DND-41 (cell line): ENCODE measurements around the gene SLC25A36.
"Not testable (repeated sequence)": the region's sequence is repeated elsewhere in the genome, so short reads cannot be mapped to it uniquely, and the experiment has no call there.

ENCODE experiments used
- ATAC-seq: fragments of 200-7000 bp; cut with Tn5 transposase; 3 replicates; pipeline ENCODE4 v1.9.1; 2021; ENCODE audit warnings: low read depth; ENCODE audit not compliant: insufficient read depth
- DNase-seq: peaks from one replicate; pipeline ENCODE4 v3.0.0-alpha.2; 2020
- H2AFZ ChIP-seq: 2 replicates; pipeline ENCODE4 v1.6.0; 2012; ENCODE audit warnings: low read depth, low read length
- H3K27ac ChIP-seq: 2 replicates; pipeline ENCODE4 v1.5.1; 2012; ENCODE audit warnings: low read length, inconsistent platforms
- H3K27me3 ChIP-seq: fragments of 200-600 bp; sonication (generic); 2 replicates; pipeline ENCODE4 v1.6.0; 2012; ENCODE audit warnings: low read length, mild to moderate bottlenecking, inconsistent platforms; ENCODE audit not compliant: insufficient read depth, poor library complexity
- H3K36me3 ChIP-seq: 2 replicates; pipeline ENCODE4 v1.5.1; 2012; ENCODE audit warnings: low read length, inconsistent platforms; ENCODE audit not compliant: insufficient read depth
- H3K4me1 ChIP-seq: 2 replicates; pipeline ENCODE4 v1.5.1; 2012; ENCODE audit warnings: mild to moderate bottlenecking, low read length; ENCODE audit not compliant: insufficient read depth
- H3K4me2 ChIP-seq: 2 replicates; pipeline ENCODE4 v1.6.0; 2012; ENCODE audit warnings: mild to moderate bottlenecking, moderate library complexity, low read length, inconsistent platforms; ENCODE audit not compliant: insufficient read depth
- H3K4me3 ChIP-seq, 2 experiments: fragments of 200-600 bp in 1 of 2; shearing (Covaris generic) in 1 of 2; 2 replicates each; pipeline ENCODE4 v1.5.1; 2012 to 2016; ENCODE audit warnings: inconsistent platforms in 2 of 2, low read length in 2 of 2, mild to moderate bottlenecking in 2 of 2, low read depth in 1 of 2, moderate library complexity in 1 of 2
- H3K79me2 ChIP-seq: 2 replicates; pipeline ENCODE4 v1.6.0; 2012; ENCODE audit warnings: low read length, inconsistent platforms; ENCODE audit not compliant: insufficient read depth
- H3K9ac ChIP-seq: 2 replicates; pipeline ENCODE4 v1.6.0; 2012; ENCODE audit warnings: low read depth, mild to moderate bottlenecking, inconsistent platforms, low read length, moderate library complexity
- H3K9me3 ChIP-seq: 2 replicates; pipeline ENCODE4 v1.5.1; 2012; ENCODE audit warnings: low read length, moderate library complexity, mild to moderate bottlenecking, inconsistent platforms; ENCODE audit not compliant: insufficient read depth, severe bottlenecking
- H4K20me1 ChIP-seq: 2 replicates; pipeline ENCODE4 v1.6.0; 2012; ENCODE audit warnings: low read length; ENCODE audit not compliant: insufficient read depth
- EZH2 ChIP-seq: IDR thresholded peaks from 3 replicates; pipeline ENCODE4 v1.6.1; 2012; ENCODE audit warnings: borderline replicate concordance, low read depth, mild to moderate bottlenecking, moderate library complexity, low read length, inconsistent platforms; ENCODE audit not compliant: severe bottlenecking
- TF ChIP-seq, protein P1 (sequence below): IDR thresholded peaks from 2 replicates; pipeline ENCODE4 v1.5.1; 2012; ENCODE audit warnings: borderline replicate concordance, low read length, moderate library complexity, mild to moderate bottlenecking; ENCODE audit not compliant: poor library complexity, severe bottlenecking; ENCODE audit errors: extremely low read depth

SLC25A36 gene

GRCh38 chr3:141011997-141012262, 70.3 kb downstream of the SLC25A36 start:
- DNase-seq (no peak), ATAC-seq (no peak; the same call in 2 of the 3 replicates)
- peak overlapping the region; percentile 49; the same call in 1 of the 2 replicates for H3K4me2 ChIP-seq
- TF ChIP-seq, protein P1, sequence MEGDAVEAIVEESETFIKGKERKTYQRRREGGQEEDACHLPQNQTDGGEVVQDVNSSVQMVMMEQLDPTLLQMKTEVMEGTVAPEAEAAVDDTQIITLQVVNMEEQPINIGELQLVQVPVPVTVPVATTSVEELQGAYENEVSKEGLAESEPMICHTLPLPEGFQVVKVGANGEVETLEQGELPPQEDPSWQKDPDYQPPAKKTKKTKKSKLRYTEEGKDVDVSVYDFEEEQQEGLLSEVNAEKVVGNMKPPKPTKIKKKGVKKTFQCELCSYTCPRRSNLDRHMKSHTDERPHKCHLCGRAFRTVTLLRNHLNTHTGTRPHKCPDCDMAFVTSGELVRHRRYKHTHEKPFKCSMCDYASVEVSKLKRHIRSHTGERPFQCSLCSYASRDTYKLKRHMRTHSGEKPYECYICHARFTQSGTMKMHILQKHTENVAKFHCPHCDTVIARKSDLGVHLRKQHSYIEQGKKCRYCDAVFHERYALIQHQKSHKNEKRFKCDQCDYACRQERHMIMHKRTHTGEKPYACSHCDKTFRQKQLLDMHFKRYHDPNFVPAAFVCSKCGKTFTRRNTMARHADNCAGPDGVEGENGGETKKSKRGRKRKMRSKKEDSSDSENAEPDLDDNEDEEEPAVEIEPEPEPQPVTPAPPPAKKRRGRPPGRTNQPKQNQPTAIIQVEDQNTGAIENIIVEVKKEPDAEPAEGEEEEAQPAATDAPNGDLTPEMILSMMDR, result no peak
- no peak for TF ChIP-seq EZH2
- H3K4me3 ChIP-seq, result no peak overlapping the region
- H3K4me1 ChIP-seq, result peaks cover 27% of the 10 kb centered on the region
- peak overlapping the region; percentile 59 for H3K27ac ChIP-seq
- no peaks in the 10 kb centered on the region for H4K20me1 ChIP-seq
- no peaks in the 10 kb centered on the region for H3K9me3 ChIP-seq
- H3K36me3 ChIP-seq, result no peaks in the 10 kb centered on the region
- peak overlapping the region; percentile 51; the same call in 1 of the 2 replicates for H2AFZ ChIP-seq
- no peaks in the 10 kb centered on the region for H3K79me2 ChIP-seq
- no peaks in the 10 kb centered on the region for H3K27me3 ChIP-seq
- H3K9ac ChIP-seq, result peak overlapping the region; percentile 28; the same call in 1 of the 2 replicates

DNA sequence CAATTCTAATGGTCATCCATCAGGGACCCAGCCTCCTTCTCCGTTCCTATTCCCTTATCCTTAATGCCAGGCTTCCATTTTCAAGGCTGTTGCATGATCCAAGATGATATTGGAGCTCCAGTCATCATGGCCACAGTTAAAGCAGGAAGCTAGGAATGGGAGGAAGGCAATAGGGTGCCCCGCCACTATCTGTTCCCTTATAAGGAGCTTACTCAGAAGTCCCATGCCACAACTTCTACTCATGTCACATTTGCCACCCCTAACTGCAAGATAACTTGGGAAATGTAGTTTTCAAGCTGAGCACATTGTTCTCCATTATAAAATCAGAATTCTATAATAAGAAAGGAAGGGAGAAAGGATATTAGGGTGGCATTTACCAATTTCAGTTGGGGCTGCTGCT, 70.9 kb downstream of the SLC25A36 start:
- no peaks in the 10 kb centered on the region for H3K9me3 ChIP-seq
- no peaks in the 10 kb centered on the region for H3K79me2 ChIP-seq
- DNase-seq, result no peak
- H3K9ac ChIP-seq, result peak overlapping the region; percentile 28; the same call in 1 of the 2 replicates
- peak overlapping the region; percentile 59; the same call in 1 of the 2 replicates for H3K27ac ChIP-seq
- ATAC-seq, result no peak
- peaks cover 33% of the 10 kb centered on the region for H3K4me1 ChIP-seq
- TF ChIP-seq EZH2, result no peak
- TF ChIP-seq, protein P1, result no peak
- no peak overlapping the region for H3K4me3 ChIP-seq
- no peak overlapping the region for H2AFZ ChIP-seq
- no peaks in the 10 kb centered on the region for H3K36me3 ChIP-seq
- H3K27me3 ChIP-seq, result no peaks in the 10 kb centered on the region
- H4K20me1 ChIP-seq, result no peaks in the 10 kb centered on the region
- 0 out of 2 replicates have a peak overlapping the region, but pooled peaks have one; percentile 49 for H3K4me2 ChIP-seq

DNA sequence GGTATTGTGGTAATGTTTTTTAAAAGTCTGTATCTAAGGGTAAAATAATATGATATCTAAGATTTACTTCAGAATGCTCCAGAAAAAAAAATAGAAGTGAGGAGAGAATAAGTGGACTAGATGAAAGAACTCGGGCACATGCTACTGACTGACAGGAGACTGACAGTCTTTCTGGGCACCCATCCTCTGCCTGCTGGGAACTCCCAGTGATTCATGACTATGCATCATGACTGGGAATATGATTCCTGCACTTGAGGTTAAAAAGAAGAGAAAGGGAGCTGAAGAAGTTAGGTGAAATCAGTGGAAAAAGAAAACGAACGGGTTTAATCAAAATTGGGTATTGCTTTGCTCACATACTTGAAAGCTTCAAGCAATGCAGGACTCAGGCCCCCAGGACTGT, 73.8 kb downstream of the SLC25A36 start:
- Histone ChIP-seq H4K20me1 (no peaks in the 10 kb centered on the region), H3K36me3 (no peaks in the 10 kb centered on the region), H3K27me3 (no peaks in the 10 kb centered on the region), H3K4me2 (no peak overlapping the region), H2AFZ (no peak overlapping the region), H3K79me2 (no peaks in the 10 kb centered on the region), H3K27ac (no peak overlapping the region), H3K9me3 (no peaks in the 10 kb centered on the region), H3K4me1 (peaks cover 48% of the 10 kb centered on the region), H3K4me3 (no peak overlapping the region), H3K9ac (no peak overlapping the region)
- DNase-seq (no peak), ATAC-seq (no peak)
- TF ChIP-seq, protein P1, result no peak
- no peak for TF ChIP-seq EZH2

GRCh38 chr3:141017366-141018322, 76.0 kb downstream of the SLC25A36 start:
- peaks cover 33% of the 10 kb centered on the region for H3K4me1 ChIP-seq

More at GRCh38 chr3:141017366-141018322, 76.0 kb downstream of the SLC25A36 start:
- not testable (repeated sequence) for H3K36me3 ChIP-seq, H3K27me3 ChIP-seq, H3K9me3 ChIP-seq, H4K20me1 ChIP-seq, H3K79me2 ChIP-seq
- Histone ChIP-seq H2AFZ (peak overlapping the region; percentile 67), H3K9ac (peak overlapping the region; percentile 32), H3K4me2 (peak overlapping the region; percentile 52), H3K4me3 (peak overlapping the region in 1 of 2 experiments; percentile 46; a peak in 2 of 4 replicates), H3K27ac (peak overlapping the region; percentile 81)
- peak; percentile 73 for DNase-seq
- peak; percentile 69 for ATAC-seq
